Muscle of arm (tissue), 12 donors: ENCODE data around the gene NPC1L1. TPM values are rescaled to one million over a fixed set of nuclear protein-coding genes. Genes with fewer than 3 reads are reported as not detected.
"Not testable (repeated sequence)": the region's sequence is repeated elsewhere in the genome, so short reads cannot be mapped to it uniquely, and the experiment has no call there.

Experiments used
- DNase-seq: peaks from one replicate; pipeline ENCODE4 v3.0.0-alpha.2; 2013
- polyA plus RNA-seq, 12 donors: library from polyadenylated mRNA; unstranded; fragments of 120-200 nt; gene quantifications; one replicate each; pipeline ENCODE4 v1.2.1, GENCODE V29; 2013; ENCODE audit not compliant: insufficient read length in 12 of 12

NPC1L1 gene
- polyA plus RNA-seq, 12 donors, result 0.04 to 2.1 (median 0.08) TPM; not detected in 3

DNA sequence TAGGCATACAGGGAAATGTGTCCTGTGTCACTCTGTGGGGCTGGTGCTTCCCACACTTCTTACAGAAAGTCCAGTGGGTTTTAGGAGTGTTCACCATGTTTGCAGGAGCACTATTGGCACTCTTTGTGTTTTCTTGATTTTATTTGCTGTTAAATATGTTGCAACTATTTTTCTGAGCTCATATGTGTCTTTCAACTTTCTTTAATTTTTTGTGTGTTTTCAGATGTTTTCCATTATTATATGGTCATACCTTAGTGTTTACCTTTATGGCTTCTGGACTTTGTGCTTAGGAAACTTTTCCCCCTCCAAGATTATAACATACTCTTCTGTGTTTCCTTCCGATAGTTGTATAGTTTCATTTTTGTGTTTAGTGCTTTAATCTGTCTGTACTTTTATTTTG is 29.9 kb downstream of the NPC1L1 start:
- no peak for DNase-seq

DNA sequence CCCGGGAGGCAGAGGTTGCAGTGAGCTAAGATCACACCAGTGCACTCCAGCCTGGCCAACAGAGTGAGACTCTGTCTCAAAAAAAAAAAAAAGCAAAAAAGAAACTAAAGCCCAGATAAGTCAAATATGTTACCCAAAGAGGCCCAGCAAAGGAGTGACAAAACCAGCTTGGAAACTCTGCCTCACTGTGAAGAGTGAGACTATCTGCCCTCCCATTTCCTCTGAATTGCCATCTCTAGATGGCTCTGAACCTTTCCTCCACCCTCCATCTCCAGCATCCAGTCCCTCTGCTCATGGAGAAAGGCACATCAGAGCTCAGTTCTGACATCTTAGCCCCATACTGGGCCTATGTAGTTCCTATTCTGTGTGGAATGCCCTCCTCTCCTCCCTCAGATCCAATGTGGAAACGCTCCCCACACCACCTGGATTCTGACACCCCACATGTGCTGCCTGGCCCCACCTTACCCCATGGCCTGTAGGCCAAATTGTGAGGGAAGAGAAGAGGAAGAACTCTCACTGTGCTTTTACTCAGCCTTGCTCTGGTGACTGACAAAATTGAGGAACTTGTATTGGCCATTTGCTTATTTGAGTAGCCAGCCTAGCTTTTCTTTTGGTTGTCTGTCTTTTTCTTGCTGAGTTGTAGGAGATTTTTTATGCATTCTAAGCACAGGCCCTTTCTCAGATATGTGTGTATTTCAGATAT is 32.7 kb downstream of the NPC1L1 start:
- DNase-seq, result no peak

DNA sequence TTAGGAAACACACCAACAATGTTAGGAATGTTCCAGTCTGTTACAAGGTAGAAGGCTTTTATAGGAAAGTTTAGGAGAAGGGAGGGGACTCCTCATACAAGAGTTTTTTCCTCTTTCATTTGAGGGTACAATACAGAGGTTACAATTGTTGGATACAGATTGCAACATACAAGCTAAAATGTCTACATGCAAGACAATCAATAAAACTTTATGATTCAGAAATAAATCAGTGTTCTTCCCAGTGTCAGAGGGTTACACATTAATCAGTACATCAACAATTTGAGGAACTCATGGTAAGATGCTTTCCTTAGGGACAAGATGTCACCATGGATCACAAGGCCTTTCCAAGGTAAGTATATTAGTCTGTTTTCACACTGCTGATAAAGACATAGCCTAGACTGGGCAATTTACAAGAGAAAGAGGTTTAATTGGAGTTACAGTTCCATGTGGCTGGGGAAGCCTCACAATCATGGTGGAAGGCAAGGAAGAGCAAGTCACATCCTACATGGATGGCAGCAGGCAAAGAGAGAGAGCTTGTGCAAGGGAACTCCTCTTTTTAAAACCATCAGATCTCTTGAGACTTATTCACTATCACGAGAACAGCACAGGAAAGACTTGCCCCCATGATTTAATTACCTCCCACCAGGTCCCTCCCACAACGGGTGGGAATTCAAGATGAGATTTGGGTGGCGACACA is 34.4 kb downstream of the NPC1L1 start:
- DNase-seq, result not testable (repeated sequence)

DNA sequence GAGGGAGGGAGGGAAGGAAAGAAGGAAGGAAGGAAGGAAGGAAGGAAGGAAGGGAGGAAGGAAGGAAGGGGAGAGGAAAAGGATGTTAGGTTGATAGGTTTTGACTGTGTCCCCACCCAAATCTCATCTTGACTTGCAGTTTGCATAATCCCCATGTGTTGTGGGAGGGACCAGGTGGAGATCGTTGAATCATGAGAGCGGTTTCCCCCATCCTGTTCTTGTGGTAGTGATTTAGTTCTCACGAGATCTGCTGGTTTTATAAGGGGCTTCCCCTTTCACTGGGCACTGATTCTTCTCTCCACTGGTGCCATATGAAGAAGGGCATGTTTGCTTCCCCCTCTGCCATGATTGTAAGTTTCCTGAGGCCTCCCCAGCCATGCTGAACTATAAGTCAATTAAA is 35.5 kb downstream of the NPC1L1 start:
- DNase-seq, result no peak

DNA sequence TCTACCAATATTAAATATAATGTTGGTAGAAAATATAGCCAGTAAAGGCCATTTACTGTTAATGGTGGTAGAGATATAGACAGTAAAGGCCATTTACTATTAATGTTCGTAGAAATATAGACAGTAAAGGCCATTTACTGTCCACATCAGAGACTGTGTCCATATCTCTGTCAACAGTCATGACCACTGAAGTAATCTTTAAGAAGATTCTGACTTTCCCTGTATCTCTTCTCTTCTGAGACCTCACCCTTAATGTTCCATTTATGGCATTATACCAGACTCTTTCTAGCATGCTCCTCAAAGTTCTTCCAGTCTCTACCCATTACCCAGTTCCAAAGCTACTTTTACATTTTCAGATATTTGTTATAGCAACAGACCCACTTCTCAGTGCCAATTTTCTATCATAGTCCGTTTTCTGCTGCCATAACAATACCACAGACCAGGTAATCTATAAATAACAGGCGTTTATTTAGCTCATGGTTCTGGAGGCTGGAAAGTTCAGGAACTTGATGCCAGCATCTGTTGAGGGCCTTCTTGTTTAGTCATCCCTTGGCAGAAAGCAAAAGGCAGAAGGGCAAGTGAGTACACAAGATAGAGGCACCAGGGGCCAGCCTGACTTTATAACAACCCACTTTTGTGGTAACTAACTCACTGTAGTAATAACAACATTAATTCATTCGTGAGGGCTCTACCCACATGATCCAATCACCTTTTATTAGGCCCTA is 42.7 kb downstream of the NPC1L1 start:
- DNase-seq, result no peak

DNA sequence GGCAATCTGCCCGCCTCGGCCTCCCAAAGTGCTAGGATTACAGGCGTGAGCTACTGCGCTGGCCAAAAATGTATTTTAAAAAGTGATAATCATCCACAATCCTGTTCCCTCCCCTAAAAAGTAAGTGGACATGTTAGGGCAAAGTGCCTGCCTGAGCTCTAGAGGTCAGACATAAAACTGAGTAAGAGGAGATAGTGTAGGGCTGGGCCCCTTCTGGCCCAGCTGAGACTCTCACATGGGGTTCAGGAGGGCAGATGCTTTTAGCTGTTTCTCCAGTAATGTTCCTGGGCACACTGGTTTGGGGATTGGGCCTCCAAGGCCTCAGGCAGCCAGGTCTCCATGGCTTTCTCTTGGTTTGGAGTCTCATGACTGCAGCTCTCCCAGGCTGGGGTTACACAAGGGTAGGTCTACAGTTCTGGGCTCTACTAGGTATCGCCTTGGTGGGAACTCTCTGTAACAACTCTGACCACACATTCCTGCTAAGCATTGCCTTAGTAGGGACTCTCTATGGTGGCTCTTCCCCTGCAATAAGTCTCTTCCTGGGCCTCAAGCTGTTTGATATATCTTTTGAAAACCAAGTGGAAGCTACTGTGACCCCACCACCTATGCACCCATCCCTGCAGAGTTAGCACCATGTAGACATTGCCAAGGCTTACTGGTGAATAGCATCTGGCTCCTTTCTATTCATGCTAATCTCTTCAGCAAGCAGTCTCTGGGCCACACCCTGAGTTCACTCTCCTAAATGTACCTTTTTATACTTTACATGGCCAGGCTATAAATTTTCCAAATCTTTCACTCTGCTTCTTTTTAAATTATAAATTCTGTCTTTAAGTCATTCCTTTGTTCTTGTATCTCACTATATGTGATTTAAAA is 43.7 kb downstream of the NPC1L1 start:
- DNase-seq, result no peak

DNA sequence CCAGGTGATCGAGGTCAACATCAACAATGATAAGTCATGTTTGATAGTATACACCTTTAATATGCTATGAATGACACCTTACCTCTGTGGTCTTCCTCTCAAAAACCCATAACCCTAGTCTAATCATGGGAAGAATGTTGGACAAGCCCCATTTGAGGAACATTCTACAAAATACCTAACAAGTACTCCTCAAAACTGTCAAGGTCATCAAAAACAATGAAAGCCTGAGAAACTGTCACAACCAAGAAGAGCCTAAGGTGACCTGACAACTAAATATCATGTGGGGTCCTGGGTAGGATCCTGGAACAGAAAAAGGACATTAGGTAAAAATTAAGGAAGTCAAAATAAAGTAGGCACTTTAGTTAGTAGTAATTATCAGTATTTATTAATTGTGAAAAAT is 44.7 kb downstream of the NPC1L1 start:
- DNase-seq, result no peak

DNA sequence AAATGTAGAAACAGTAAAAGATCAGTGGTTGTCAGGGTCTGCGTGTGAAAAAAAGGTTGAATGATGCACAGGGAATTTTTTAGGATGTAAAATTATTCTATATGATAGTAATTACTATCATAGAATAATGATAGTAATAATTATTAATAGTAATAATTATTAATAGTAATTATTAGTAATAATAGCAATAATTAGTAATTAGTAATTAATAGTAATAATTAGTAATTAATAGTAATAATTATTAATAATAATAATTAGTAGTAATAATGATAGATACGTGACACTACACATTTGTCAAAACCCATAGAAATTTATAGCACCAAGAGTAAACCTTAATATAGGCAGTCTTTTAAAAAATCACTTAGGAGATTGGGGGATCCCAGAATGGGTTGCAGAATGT is 46.2 kb downstream of the NPC1L1 start:
- DNase-seq, result no peak

DNA sequence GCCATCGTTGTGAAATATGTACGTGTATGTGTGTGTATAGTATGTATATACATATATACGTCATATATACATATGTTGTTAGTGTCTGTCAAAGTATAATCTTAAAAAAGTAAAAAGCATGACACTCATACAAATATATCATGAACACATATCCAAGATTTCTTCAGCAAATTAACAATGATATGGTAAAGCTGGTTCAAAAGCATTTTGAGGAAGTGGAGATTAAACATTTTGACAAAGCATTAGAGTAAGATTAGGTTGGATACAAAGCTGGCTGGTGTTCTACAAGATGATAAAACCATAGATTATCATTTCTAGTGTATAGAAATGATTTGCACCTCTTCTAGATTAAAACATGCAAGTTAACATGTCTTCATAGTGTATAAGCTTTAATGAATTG is 49.9 kb downstream of the NPC1L1 start:
- no peak for DNase-seq

DNA sequence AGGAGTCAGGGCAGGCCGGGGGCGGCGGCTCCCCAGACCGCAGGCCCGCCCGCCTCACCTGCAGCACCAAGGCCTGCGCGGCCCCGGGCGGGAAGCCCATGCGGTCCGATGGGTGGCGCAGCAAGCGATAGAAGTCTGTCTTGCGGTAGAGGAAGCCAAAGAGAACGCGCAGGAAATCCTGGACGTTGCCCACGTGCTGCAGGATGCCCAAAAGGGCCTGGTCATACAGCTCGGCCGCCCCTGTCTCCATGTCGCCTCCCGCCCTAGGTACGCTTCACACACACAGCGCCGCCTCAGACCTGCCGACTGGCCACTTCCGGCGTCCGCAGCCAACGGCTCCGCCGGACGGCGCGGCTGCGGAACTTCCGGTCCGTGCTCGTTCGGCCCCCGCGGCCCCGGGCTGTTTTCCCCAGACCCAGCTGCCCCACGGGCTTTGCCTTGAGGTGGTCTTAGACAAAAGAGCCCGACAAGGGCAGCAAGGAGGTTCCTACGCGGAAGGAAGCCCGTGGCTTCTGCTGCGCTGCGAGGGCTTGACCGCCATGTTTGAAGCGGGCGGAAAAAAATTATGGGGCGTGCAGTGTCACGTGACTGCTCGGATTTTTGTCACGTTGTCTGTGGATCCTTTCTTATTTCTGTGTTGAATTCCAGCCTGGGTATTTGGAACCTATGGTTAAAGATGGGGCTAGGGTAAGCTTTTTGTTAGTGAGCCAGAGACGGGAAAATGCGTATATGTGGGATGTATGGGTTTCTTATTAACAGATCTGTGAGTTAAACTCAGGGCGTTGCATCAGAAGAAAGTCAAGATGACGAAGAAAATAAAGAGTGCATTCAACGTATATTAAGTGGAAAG is 50.6 kb downstream of the NPC1L1 start, which contains the start of gene NUDCD3:
NUDCD3 (minus strand) TSS at position 308 of the 850 bp plus-strand sequence; CDS start at position 250, 58 bp downstream.
- DNase-seq, result peak; percentile 90

DNA sequence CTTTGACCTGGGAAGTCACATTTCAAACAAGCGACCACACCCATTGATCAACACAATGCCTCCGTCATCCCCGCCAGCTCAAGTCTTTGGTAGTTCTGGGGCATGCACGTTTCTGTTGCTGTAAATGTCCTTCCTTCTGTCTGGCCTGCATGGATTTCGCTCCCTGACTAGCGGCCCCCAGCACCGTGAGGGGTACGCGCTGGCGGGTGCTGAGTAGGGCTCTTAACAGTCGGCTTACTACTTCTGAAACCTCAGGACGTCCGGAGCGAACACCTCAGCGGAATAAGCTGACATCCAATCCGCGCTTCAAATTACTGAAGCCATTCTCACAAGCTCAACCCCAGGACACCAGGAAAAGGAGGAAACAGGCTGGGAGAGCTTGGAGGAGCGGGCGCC is 51.2 kb downstream of the NPC1L1 start:
- peak; percentile 13 for DNase-seq

DNA sequence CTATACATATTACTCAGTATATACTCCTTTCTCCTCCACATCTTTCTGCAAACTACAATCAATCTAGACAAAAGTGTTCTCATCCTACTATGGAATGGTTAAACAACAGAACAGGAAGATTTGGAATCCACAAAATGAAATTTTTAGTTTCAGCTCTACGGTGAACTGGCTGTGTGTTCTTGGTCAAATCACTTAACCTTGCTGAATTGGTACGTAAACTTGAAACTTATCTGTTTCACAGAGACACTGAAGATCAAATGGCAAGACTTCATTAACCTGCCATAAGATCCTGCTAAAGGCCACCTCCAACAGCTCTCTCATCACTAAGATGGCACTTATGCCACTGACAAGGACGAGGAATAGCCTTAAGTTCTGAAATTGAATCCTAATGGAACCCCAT is 52.2 kb downstream of the NPC1L1 start:
- DNase-seq, result no peak

DNA sequence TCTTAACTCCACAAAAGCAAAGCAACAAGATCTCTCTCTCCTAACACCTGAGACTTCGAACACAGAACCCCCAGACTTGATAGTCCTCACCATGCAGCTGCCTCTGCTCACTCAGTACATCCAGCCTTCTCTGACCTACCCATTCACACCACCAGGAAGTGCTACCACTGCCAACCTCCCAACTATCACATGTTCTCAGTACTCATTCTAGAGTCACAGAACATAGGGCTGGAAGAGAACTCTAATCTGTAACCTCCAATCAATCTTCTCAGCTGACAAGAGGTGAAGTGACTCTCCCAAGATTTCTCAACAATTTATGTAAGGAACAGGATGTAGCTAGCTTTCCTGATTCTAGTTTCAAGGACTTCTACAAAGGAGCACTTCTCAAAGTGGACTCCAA is 54.4 kb downstream of the NPC1L1 start:
- DNase-seq, result no peak

DNA sequence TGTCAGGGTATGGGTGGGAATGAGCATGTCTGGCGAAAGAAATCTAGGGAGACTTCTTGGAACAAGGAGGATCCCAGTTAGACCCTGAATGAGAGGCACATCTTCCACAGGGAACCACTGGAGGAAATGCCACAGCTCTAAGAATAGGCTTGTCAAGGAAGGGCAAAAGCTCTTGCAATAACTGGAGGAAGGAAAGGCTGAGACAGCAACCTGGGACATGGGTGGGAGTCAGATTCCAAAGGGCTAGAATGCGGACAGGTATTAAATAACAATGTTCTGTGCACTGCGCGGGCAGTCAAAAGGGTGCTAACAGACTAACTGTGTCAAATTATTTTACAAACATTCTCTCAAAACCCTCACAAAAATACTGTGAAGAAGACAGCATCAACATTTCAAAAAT is 55.1 kb downstream of the NPC1L1 start:
- no peak for DNase-seq

DNA sequence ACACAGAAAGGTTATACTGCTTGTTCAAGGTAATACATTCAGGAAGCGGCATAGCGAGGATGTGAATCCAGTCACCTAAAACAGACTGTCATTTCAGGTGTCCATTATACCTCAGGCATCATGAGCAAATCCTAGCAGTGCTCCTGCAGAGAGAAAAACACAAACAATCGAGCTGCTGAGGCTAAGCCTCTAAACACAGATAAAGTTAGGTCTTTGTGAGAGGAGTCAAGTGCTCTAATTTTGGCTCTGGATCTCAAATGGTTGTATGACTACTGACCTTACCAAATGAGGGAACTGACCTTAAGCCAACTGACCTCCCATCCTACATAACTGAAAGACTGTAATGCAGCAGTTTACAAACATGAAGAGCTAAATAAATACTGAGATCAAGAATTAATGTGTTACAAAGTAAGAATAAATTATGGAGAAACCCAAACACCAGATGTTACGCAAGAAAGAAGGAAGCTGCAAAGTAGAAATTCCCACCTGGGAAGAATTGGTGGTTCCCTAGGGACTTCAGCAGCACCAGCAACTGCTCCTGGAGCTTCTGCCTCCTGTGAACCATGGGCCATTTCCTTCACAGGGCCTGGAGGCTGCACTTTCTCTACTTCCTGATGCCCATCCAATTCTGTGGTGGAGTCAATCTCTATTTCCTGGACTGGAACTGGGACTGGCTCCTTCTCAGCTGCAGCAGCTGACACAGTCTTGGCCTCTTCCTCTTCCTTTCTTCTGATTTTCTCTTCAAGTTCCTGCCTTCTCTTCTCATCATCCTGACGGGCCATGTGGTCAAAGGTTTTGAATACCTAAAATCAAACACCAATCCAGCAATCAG is 56.4 kb downstream of the NPC1L1 start:
- DNase-seq, result no peak

DNA sequence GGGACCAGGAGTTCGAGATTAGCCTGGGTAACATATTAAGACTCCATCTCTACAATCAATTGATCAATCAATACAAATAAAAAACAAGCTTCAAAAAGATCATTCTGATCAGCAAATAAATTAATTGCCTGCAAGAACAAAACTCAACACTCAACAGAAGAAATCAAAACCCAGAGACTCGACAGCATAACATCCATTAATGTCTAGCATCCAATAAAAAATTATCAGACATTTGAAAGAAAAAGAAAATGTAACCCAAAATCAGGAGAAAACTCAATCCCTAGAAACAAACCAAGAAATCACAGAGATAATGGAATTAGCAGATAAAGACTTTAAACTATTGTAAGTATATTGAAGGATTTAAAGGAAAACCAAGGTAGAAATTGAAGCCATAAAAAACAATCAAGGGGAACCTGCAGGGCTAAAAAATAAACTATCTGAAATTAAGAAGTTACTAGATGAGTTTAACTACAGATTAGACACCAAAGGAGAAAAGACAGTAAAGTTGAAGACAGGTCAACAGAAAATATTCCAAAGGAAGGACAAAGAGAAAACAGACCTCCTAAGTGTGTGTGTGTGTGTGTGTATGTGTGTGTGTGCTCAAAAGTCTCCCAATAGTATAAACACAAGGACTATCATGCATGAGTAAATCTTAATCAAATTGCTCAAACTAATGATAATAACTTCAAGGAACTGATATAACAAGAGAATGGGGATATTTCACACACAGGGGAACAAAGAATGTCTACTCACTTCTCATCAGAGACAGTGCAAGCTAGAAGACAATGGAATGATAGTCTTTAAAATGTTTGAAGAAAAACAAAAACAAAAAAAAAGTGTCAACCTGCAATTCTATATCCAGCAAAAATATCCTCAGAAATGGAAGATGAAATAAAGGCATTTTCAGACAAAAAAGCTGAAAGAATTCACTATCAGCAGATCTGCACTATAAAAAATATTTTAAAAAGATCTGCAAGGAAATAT is 58.3 kb downstream of the NPC1L1 start:
- DNase-seq, result no peak

DNA sequence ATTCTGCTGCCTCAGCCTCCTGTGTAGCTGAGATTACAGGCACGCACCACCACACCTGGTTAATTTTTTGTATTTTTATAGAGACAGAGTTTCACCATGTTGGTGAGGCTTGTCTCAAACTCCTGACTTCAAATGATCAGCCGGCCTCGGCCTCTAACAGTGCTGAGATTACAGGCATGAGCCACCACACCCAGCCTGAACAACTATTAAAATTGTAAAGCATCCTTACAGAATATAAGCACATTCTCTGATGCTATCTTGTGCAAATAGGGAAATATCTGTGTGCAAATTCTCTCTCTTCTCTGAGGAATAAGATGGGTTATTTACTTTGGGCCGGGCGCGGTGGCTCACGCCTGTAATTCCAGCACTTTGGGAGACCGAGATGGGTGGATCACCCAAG is 63.2 kb downstream of the NPC1L1 start:
- no peak for DNase-seq

DNA sequence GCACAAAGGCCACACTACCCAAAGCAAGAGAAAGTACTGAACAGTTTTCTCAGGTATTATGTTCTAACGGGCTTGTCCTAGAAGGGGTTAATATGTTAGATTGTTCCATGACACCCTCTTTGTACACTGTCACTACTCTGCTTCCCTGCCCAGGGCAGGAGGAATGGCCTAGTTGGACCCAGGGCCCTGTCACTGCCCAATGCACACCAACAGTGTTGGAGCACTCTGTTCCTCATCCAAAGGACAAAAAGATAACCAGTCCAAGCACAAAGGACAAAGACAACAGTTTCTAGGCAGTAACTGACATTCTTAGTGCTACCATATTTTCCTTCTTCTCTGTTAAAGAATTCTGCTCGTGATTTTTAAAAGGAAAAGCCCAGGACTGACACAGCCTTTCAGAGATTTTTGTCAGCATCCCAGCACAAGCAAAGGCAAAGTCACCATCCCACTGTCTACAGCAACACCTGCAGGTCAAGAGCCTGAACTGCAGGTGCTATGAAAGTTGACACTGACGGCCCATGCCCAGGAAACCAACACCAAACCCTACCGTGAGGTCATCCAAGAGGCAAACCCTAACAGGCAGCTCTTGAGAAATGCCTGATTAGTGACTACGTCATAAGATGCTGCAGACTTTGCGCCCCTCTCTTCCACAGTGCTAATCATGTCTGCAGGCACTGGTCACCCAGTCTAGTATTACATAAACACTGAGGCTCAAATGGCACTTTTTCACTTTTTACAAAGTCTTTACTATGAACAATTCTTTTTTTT is 63.9 kb downstream of the NPC1L1 start:
- peak; percentile 64 for DNase-seq
